HepG2 (cell line): ENCODE measurements around the gene SRRT. TPM values are rescaled to one million over a fixed set of nuclear protein-coding genes. Genes with fewer than 3 reads are reported as not detected.

ENCODE experiments used
- ATF7 ChIP-seq, 2 experiments: fragments of 450-650 bp in 1 of 2; sonication (generic) in 1 of 2; formaldehyde crosslinking in 1 of 2; IDR thresholded peaks; 2 replicates each; pipeline versions ENCODE4 v1.4.0 to v1.6.1; 2016 to 2020; ENCODE audit warnings: antibody characterized with exemption in 1 of 2, mild to moderate bottlenecking in 1 of 2, missing genetic modification reagents in 1 of 2
- GATAD2A ChIP-seq: IDR thresholded peaks from 2 replicates; pipeline ENCODE4 v1.6.1; 2016
- KDM5B ChIP-seq: sonication (generic); formaldehyde crosslinking; IDR thresholded peaks from 2 replicates; pipeline ENCODE4 v1.4.0; 2020; ENCODE audit warnings: missing genetic modification reagents, mild to moderate bottlenecking, borderline replicate concordance
- KLF16 ChIP-seq, 2 experiments: sonication (generic) in 1 of 2; formaldehyde crosslinking in 1 of 2; IDR thresholded peaks; 2 replicates each; pipeline versions ENCODE4 v1.6.1 to v1.8.0; 2016 to 2023; ENCODE audit warnings: missing genetic modification reagents in 2 of 2, missing compliant biosample characterization in 1 of 2
- KLF6 ChIP-seq: IDR thresholded peaks from 2 replicates; pipeline ENCODE4 v1.8.0; 2016; ENCODE audit warnings: missing biosample characterization, missing genetic modification reagents
- MXI1 ChIP-seq: IDR thresholded peaks from 3 replicates; pipeline ENCODE4 v1.6.1; 2012; ENCODE audit warnings: low read depth, low read length, inconsistent platforms, borderline replicate concordance
- NR2F2 ChIP-seq: IDR thresholded peaks from 2 replicates; pipeline ENCODE4 v1.6.1; 2012; ENCODE audit warnings: low read depth, inconsistent platforms, borderline replicate concordance
- PHF8 ChIP-seq: sonication (generic); formaldehyde crosslinking; IDR thresholded peaks from 2 replicates; pipeline ENCODE4 v1.5.0; 2020; ENCODE audit warnings: missing genetic modification reagents
- SAP130 ChIP-seq: IDR thresholded peaks from 2 replicates; pipeline ENCODE4 v1.6.1; 2016; ENCODE audit warnings: low read depth
- SIN3A ChIP-seq: IDR thresholded peaks from 2 replicates; pipeline ENCODE4 v1.6.1; 2011; ENCODE audit warnings: low read depth, mild to moderate bottlenecking, control low read depth, low read length, borderline replicate concordance
- XRCC5 ChIP-seq: fragments of 200-400 bp; formaldehyde crosslinking; optimal IDR thresholded peaks from 2 replicates; pipeline ENCODE3; 2017; ENCODE audit warnings: mild to moderate bottlenecking, low read length
- ZNF296 ChIP-seq: sonication (generic); formaldehyde crosslinking; conservative IDR thresholded peaks from 2 replicates; pipeline ENCODE4 v1.5.0; 2020; ENCODE audit warnings: mild to moderate bottlenecking, missing genetic modification reagents
- ZNF441 ChIP-seq: sonication (generic); formaldehyde crosslinking; IDR thresholded peaks from 2 replicates; pipeline ENCODE4 v1.7.0; 2021; ENCODE audit warnings: missing genetic modification reagents, borderline replicate concordance
- ZNF766 ChIP-seq: sonication (generic); formaldehyde crosslinking; IDR thresholded peaks from 2 replicates; pipeline ENCODE4 v1.5.0; 2020; ENCODE audit warnings: missing genetic modification reagents, borderline replicate concordance
- ZNF772 ChIP-seq: sonication (generic); formaldehyde crosslinking; IDR thresholded peaks from 2 replicates; pipeline ENCODE4 v1.5.0; 2020; ENCODE audit warnings: mild to moderate bottlenecking, missing genetic modification reagents
- ZNF788 ChIP-seq: sonication (generic); formaldehyde crosslinking; IDR thresholded peaks from 2 replicates; pipeline ENCODE4 v1.5.0; 2020; ENCODE audit warnings: mild to moderate bottlenecking, missing genetic modification reagents, borderline replicate concordance
- polyA plus RNA-seq, 8 experiments: library from polyadenylated mRNA; depleted of rRNA in 3 of 8; stranded (reverse) in 7 of 8; unstranded in 1 of 8; fragments of >200 nt; fragmentation: Illumina TruSeq in 4 of 8; extraction: Trizol in 4 of 8; gene quantifications; 2 replicates each; pipeline versions ENCODE4 v1.2.1 to v1.2.3, GENCODE V29; 2011 to 2016; ENCODE audit warnings: low read depth in 4 of 8, missing spikeins in 1 of 8, mixed read lengths in 1 of 8; ENCODE audit not compliant: insufficient read depth in 1 of 8
- total RNA-seq, 5 experiments: library from RNA; depleted of rRNA; stranded (reverse); fragments of >200 nt; fragmentation: Illumina TruSeq; extraction: Trizol; gene quantifications; 2 replicates each; pipeline ENCODE4 v1.2.3, GENCODE V29; 2016; ENCODE audit warnings: low read depth in 1 of 5
- TF ChIP-seq, protein P1 (sequence below): sonication (generic); formaldehyde crosslinking; IDR thresholded peaks from one replicate; pipeline ENCODE4 v1.5.1; 2020; ENCODE audit warnings: mild to moderate bottlenecking, missing genetic modification reagents; ENCODE audit errors: not compliant biosample characterization
- TF ChIP-seq, protein P2 (sequence below): sonication (generic); formaldehyde crosslinking; IDR thresholded peaks from 2 replicates; pipeline ENCODE4 v1.5.1; 2020; ENCODE audit warnings: mild to moderate bottlenecking, missing genetic modification reagents, moderate library complexity
- TF ChIP-seq, protein P3 (sequence below): IDR thresholded peaks from 2 replicates; pipeline ENCODE4 v1.6.1; 2012; ENCODE audit warnings: inconsistent platforms

SRRT gene
- total and polyA plus RNA-seq, 2 of the 13 experiments (the other 11 are each of a cell fraction or from before 2014, with no cell fraction given) = 26.2 to 106 TPM

DNA sequence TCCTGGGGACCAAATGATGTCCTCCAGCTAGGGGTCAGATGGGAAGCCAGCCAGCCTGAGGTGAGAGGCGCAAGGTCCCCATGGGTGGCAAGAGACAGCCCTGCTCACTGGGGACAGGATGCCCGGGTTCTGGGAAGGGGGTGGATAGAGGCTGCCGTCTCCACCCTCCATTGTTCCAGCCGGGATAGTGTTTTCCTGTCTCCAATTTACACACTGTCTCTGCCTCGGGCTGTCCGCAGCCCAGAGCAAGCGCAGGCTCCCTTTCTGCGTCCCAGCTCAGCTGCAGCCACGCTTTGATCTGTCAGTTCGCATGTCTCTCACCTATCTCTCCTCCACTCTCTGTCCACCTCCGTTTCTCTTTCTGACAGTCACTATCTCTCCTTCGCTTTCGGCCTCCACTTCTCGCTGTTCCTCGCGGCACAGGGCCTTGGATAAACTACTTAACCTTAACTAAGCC lies 49.7 kb upstream of the SRRT start (continued):
- TF ChIP-seq, protein P1, sequence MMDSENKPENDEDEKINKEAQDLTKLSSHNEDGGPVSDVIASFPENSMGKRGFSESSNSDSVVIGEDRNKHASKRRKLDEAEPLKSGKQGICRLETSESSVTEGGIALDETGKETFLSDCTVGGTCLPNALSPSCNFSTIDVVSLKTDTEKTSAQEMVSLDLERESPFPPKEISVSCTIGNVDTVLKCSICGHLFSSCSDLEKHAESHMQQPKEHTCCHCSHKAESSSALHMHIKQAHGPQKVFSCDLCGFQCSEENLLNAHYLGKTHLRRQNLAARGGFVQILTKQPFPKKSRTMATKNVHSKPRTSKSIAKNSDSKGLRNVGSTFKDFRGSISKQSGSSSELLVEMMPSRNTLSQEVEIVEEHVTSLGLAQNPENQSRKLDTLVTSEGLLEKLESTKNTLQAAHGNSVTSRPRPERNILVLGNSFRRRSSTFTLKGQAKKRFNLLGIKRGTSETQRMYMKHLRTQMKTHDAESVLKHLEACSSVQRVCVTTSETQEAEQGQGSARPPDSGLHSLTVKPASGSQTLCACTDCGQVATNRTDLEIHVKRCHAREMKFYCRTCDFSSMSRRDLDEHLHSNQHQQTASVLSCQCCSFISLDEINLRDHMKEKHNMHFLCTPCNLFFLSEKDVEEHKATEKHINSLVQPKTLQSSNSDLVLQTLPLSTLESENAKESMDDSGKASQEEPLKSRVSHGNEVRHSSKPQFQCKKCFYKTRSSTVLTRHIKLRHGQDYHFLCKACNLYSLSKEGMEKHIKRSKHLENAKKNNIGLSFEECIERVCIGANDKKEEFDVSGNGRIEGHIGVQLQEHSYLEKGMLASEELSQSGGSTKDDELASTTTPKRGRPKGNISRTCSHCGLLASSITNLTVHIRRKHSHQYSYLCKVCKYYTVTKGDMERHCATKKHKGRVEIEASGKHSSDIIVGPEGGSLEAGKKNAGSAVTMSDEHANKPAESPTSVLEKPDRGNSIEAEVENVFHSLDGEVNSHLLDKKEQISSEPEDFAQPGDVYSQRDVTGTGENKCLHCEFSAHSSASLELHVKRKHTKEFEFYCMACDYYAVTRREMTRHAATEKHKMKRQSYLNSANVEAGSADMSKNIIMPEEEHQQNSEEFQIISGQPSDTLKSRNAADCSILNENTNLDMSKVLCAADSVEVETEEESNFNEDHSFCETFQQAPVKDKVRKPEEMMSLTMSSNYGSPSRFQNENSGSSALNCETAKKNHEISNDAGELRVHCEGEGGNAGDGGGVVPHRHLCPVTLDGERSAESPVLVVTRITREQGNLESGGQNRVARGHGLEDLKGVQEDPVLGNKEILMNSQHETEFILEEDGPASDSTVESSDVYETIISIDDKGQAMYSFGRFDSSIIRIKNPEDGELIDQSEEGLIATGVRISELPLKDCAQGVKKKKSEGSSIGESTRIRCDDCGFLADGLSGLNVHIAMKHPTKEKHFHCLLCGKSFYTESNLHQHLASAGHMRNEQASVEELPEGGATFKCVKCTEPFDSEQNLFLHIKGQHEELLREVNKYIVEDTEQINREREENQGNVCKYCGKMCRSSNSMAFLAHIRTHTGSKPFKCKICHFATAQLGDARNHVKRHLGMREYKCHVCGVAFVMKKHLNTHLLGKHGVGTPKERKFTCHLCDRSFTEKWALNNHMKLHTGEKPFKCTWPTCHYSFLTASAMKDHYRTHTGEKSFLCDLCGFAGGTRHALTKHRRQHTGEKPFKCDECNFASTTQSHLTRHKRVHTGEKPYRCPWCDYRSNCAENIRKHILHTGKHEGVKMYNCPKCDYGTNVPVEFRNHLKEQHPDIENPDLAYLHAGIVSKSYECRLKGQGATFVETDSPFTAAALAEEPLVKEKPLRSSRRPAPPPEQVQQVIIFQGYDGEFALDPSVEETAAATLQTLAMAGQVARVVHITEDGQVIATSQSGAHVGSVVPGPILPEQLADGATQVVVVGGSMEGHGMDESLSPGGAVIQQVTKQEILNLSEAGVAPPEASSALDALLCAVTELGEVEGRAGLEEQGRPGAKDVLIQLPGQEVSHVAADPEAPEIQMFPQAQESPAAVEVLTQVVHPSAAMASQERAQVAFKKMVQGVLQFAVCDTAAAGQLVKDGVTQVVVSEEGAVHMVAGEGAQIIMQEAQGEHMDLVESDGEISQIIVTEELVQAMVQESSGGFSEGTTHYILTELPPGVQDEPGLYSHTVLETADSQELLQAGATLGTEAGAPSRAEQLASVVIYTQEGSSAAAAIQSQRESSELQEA (CRISPR knock-in tag) = no peak
- TF ChIP-seq ZNF788 (no peak), ZNF772 (CRISPR knock-in tag) (no peak), KDM5B (0 out of 2 replicates have a peak, but pooled peaks have one; percentile 13), ZNF296 (CRISPR knock-in tag) (no peak), PHF8 (0 out of 2 replicates have a peak, but pooled peaks have one; percentile 8), SIN3A (0 out of 2 replicates have a peak, but pooled peaks have one; percentile 61), MXI1 (peak; percentile 72; the same call in 2 of the 3 replicates), NR2F2 (no peak), ZNF766 (no peak), KLF16 (CRISPR knock-in tag; IDR thresholded peaks at IDR 0.05) (no peak), XRCC5 (peak; percentile 10), ATF7 (IDR thresholded peaks at IDR 0.05) (no peak), ATF7 (CRISPR knock-in tag; IDR thresholded peaks at IDR 0.05) (no peak), ZNF441 (CRISPR knock-in tag) (no peak), KLF6 (CRISPR knock-in tag) (no peak), GATAD2A (CRISPR knock-in tag) (no peak), SAP130 (CRISPR knock-in tag) (peak; percentile 62)
- TF ChIP-seq, protein P2, sequence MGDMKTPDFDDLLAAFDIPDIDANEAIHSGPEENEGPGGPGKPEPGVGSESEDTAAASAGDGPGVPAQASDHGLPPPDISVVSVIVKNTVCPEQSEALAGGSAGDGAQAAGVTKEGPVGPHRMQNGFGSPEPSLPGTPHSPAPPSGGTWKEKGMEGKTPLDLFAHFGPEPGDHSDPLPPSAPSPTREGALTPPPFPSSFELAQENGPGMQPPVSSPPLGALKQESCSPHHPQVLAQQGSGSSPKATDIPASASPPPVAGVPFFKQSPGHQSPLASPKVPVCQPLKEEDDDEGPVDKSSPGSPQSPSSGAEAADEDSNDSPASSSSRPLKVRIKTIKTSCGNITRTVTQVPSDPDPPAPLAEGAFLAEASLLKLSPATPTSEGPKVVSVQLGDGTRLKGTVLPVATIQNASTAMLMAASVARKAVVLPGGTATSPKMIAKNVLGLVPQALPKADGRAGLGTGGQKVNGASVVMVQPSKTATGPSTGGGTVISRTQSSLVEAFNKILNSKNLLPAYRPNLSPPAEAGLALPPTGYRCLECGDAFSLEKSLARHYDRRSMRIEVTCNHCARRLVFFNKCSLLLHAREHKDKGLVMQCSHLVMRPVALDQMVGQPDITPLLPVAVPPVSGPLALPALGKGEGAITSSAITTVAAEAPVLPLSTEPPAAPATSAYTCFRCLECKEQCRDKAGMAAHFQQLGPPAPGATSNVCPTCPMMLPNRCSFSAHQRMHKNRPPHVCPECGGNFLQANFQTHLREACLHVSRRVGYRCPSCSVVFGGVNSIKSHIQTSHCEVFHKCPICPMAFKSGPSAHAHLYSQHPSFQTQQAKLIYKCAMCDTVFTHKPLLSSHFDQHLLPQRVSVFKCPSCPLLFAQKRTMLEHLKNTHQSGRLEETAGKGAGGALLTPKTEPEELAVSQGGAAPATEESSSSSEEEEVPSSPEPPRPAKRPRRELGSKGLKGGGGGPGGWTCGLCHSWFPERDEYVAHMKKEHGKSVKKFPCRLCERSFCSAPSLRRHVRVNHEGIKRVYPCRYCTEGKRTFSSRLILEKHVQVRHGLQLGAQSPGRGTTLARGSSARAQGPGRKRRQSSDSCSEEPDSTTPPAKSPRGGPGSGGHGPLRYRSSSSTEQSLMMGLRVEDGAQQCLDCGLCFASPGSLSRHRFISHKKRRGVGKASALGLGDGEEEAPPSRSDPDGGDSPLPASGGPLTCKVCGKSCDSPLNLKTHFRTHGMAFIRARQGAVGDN = peak; percentile 27; the same call in 1 of the 2 replicates
- TF ChIP-seq, protein P3, sequence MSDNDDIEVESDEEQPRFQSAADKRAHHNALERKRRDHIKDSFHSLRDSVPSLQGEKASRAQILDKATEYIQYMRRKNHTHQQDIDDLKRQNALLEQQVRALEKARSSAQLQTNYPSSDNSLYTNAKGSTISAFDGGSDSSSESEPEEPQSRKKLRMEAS = peak; percentile 36
